Tibial artery (tissue), 4 donors: ENCODE data around the gene TBCD.

Source experiments
- DNase-seq, 2 donors: peaks; one replicate each; pipeline ENCODE4 v3.0.0-alpha.2; 2019
- H3K27ac ChIP-seq, 2 donors: fragments of 200-600 bp; sonication (generic) in 1 of 2; 1 replicate in 1 of 2; 2 replicates in 1 of 2; pipeline ENCODE4 v1.5.1; 2018 to 2019; ENCODE audit warnings: mild to moderate bottlenecking in 1 of 2
- H3K27me3 ChIP-seq, 2 donors: fragments of 200-600 bp; sonication (generic) in 1 of 2; one replicate each; pipeline versions ENCODE4 v1.5.1 to v1.6.0; 2016 to 2019
- H3K36me3 ChIP-seq, 3 donors: fragments of 200-600 bp; sonication (generic) in 2 of 3; one replicate each; pipeline ENCODE4 v1.5.1; 2016 to 2019; ENCODE audit warnings: mild to moderate bottlenecking in 2 of 3
- H3K4me1 ChIP-seq, 4 donors: fragments of 200-600 bp; sonication (generic) in 2 of 4; 1 replicate in 3 of 4; 2 replicates in 1 of 4; pipeline ENCODE4 v1.5.1; 2016 to 2019
- H3K4me3 ChIP-seq, 2 donors: fragments of 200-600 bp; sonication (generic) in 1 of 2; 1 replicate in 1 of 2; 2 replicates in 1 of 2; pipeline ENCODE4 v1.5.1; 2018 to 2019; ENCODE audit warnings: mild to moderate bottlenecking in 2 of 2
- H3K9me3 ChIP-seq, 3 donors: fragments of 200-600 bp; sonication (generic) in 1 of 3; one replicate each; pipeline ENCODE4 v1.5.1; 2016 to 2019
- intact Hi-C: fragments of 100-400 bp; cut with DNase I; formaldehyde crosslinking; loops from one replicate; pipeline ENCODE4 v1.15.0; 2023; ENCODE audit warnings: low total_unique reads
- TF ChIP-seq, protein P1 (sequence below), 2 experiments: fragments of 200-600 bp in 1 of 2; fragments of 450-650 bp in 1 of 2; IDR thresholded peaks; one replicate each; pipeline ENCODE4 v1.5.1; 2017 to 2019; ENCODE audit warnings: antibody characterized with exemption in 2 of 2, mild to moderate bottlenecking in 1 of 2, moderate library complexity in 1 of 2

TBCD gene

DNA sequence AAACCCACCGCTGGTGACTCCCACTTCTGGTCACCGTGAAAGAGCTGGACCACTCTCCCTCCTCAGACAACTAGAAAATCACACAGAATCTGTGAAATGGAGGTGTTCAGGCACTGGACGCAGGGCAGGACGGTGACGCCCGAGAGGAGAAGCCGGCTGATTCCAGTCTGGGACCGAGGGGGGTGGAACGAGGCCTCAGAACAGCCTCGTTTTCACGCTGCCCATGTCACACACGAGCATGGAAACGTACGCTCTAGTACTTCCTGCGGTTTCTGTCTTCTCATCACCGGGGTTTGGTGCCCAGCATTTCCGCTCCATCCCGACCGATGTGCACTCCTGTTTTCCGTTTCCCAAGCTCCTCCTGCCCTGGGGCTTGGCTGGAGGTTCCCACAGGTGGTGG is 225.7 kb downstream of the TBCD start:
- intact Hi-C loops = no loop called here
- no peak overlapping the region for H3K4me3 ChIP-seq
- peaks cover 0 to 3% of the 10 kb centered on the region in 2 donors for H3K27me3 ChIP-seq
- TF ChIP-seq, protein P1, sequence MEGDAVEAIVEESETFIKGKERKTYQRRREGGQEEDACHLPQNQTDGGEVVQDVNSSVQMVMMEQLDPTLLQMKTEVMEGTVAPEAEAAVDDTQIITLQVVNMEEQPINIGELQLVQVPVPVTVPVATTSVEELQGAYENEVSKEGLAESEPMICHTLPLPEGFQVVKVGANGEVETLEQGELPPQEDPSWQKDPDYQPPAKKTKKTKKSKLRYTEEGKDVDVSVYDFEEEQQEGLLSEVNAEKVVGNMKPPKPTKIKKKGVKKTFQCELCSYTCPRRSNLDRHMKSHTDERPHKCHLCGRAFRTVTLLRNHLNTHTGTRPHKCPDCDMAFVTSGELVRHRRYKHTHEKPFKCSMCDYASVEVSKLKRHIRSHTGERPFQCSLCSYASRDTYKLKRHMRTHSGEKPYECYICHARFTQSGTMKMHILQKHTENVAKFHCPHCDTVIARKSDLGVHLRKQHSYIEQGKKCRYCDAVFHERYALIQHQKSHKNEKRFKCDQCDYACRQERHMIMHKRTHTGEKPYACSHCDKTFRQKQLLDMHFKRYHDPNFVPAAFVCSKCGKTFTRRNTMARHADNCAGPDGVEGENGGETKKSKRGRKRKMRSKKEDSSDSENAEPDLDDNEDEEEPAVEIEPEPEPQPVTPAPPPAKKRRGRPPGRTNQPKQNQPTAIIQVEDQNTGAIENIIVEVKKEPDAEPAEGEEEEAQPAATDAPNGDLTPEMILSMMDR (IDR thresholded peaks at IDR 0.05) = no peak
- H3K27ac ChIP-seq = no peak overlapping the region
- H3K9me3 ChIP-seq = no peaks in the 10 kb centered on the region
- DNase-seq = no peak
- no peaks in the 10 kb centered on the region for H3K36me3 ChIP-seq
- no peaks in the 10 kb centered on the region for H3K4me1 ChIP-seq

DNA sequence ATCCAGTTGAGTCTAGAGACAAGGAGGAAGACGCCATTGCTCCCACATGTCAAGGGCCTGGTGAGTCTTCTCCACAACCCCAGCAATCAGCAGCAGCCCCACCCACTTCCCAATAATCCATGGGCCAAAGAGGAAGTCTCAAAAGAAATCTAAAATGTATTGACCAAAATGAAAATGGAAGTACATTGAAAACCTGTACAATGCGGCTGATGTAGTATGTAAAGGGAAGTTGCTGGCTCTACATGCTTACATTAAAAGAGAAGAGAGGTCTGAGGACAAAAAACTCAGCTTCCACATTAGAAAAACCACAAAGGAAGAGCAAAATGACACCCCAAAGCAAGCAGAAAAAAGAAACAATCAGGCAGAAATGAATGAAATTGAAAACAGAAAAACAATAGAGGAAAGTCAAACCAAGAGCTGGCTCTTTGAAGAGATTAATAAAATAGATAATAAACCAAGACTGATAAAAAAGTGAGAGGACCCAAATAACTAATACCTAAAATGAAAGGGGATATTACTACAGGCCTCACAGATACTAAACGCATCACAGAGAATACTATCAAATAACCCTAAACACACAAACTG is 227.0 kb downstream of the TBCD start:
- Histone ChIP-seq H3K27ac (no peak overlapping the region), H3K4me1 (no peaks in the 10 kb centered on the region), H3K9me3 (no peaks in the 10 kb centered on the region), H3K4me3 (no peak overlapping the region), H3K36me3 (no peaks in the 10 kb centered on the region), H3K27me3 (peaks cover 0 to 3% of the 10 kb centered on the region in 2 donors)
- peak in 1 of 2 donors; percentile 57 for DNase-seq
- intact Hi-C loops = no loop called here
- TF ChIP-seq, protein P1 (IDR thresholded peaks at IDR 0.05) = no peak

DNA sequence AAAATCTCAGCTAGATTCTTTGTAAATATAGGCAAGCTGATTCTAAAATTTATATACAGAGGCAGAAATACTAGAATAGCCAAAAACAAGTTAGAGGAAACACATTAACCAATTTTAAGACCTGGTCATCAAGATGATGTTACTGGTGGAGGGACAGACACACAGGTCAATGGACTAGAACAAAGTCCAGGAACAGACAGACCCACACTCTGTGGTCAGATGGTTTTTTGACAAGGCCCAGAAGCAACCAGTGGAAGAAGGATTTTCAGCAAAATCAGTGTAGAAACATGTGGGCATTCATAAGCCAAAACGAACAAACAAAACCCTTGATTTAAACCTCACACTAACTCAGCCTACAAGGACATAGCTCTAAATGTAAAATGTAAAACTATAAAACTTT is 227.9 kb downstream of the TBCD start:
- Histone ChIP-seq H3K4me3 (no peak overlapping the region), H3K4me1 (no peaks in the 10 kb centered on the region), H3K36me3 (no peaks in the 10 kb centered on the region), H3K27me3 (peaks cover 0 to under 1% of the 10 kb centered on the region in 2 donors), H3K9me3 (no peaks in the 10 kb centered on the region), H3K27ac (no peak overlapping the region)
- intact Hi-C loops = no loop called here
- TF ChIP-seq, protein P1 (IDR thresholded peaks at IDR 0.05) = no peak
- no peak for DNase-seq

DNA sequence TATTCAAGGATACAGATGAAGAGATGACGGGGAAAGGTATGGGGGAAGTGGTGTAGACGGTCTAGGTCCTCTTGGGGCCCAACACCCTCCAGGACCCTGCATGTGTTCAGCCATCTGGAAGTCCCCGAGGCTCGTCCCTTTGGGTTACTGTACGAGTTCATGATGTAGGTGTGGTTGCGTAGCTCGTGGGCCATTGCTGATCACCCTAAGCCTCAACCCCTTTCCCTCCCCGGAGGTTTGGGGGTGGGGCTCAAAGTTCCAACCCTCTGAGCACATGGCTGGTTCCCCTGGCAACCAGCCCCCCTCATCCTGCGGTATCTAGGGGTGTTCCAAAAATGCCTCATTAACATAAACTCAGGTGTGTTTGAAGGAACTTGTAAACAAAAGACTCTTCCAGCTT is 228.8 kb downstream of the TBCD start:
- intact Hi-C loops = no loop called here
- DNase-seq = no peak
- Histone ChIP-seq H3K27me3 (no peaks in the 10 kb centered on the region), H3K9me3 (no peaks in the 10 kb centered on the region), H3K4me1 (no peaks in the 10 kb centered on the region), H3K27ac (no peak overlapping the region), H3K36me3 (no peaks in the 10 kb centered on the region), H3K4me3 (no peak overlapping the region)
- TF ChIP-seq, protein P1 (IDR thresholded peaks at IDR 0.05) = no peak

DNA sequence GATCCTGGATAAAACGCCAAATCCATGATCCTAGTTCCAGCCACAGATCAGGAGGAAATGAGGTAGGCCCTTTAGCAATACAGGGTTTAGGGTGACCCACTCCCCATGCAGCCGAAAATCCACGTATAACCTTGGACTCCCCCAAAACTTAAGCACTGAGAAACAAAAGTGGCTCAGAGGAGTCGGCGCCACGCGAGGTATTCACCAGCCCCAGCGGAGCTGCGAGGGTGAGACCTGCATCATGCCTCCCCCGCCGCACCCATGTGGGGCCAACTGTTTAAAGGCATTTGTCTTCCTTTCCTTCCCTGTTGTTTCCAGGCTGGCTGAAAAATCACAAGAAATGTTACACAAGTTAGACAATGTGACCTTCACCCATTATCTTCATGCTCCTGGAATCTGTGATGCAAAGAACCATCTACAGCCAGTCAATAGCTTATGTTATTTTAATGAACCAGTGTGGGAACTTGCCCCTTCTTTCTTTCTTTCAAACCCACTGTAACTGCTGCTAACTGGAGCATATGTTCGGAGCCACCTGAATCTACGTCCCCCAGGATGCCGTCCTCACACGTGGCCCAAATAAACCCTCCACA is 229.4 kb downstream of the TBCD start:
- no peak for DNase-seq
- TF ChIP-seq, protein P1 (IDR thresholded peaks at IDR 0.05) = no peak
- Histone ChIP-seq H3K27ac (no peak overlapping the region), H3K4me1 (peaks cover 0 to 4% (median 0%) of the 10 kb centered on the region in 4 donors), H3K36me3 (no peaks in the 10 kb centered on the region), H3K9me3 (no peaks in the 10 kb centered on the region), H3K4me3 (no peak overlapping the region), H3K27me3 (peaks cover 0 to 5% of the 10 kb centered on the region in 2 donors)
- intact Hi-C loops = no loop called here
